HEK293 (cell line): ENCODE data around the gene SHMT2.
A peak's percentile ranks its signal among the peaks of the same experiment; 100 is the strongest.

Experiments used
- CTCF ChIA-PET: fragments of 350-600 bp; formaldehyde crosslinking; extraction: SDS; loops from one replicate; lab custom pipeline; 2021; ENCODE audit warnings: antibody characterized with exemption; lab: Yijun Ruan, JAX
- POLR2A ChIA-PET: fragments of 300-600 bp; formaldehyde crosslinking; extraction: SDS; loops from one replicate; lab custom pipeline; 2020; ENCODE audit warnings: antibody characterized with exemption, inconsistent platforms; lab: Yijun Ruan, JAX
- H3K27ac ChIP-seq: fragments of 200-500 bp; sonication (Bioruptor generic); 2 replicates; pipeline ENCODE4 v1.5.1; 2014; ENCODE audit warnings: low read depth, low read length, control low read depth, inconsistent platforms; ENCODE audit errors: extremely low read depth
- H3K36me3 ChIP-seq, 2 experiments: fragments of 200-500 bp in 1 of 2; sonication (Bioruptor generic) in 1 of 2; 1 replicate in 1 of 2; 2 replicates in 1 of 2; pipeline ENCODE4 v1.5.1; 2014 to 2017; ENCODE audit warnings: inconsistent platforms in 2 of 2, low read length in 2 of 2; ENCODE audit not compliant: control insufficient read depth in 2 of 2, insufficient read depth in 1 of 2
- H3K4me1 ChIP-seq: fragments of 200-500 bp; sonication (Bioruptor generic); 2 replicates; pipeline ENCODE4 v1.5.1; 2014; ENCODE audit warnings: mild to moderate bottlenecking, low read length, inconsistent platforms; ENCODE audit not compliant: control insufficient read depth, insufficient read depth
- H3K4me3 ChIP-seq: 2 replicates; pipeline ENCODE4 v1.5.1; 2011; ENCODE audit warnings: low read depth, mild to moderate bottlenecking, control low read depth, low read length, moderate library complexity
- H3K9me3 ChIP-seq: fragments of 200-500 bp; sonication (Bioruptor generic); 2 replicates; pipeline ENCODE4 v1.5.1; 2014; ENCODE audit warnings: low read depth, low read length, inconsistent platforms; ENCODE audit not compliant: control insufficient read depth, insufficient read depth
- KLF1 ChIP-seq: fragments of 450-650 bp; formaldehyde crosslinking; IDR thresholded peaks from 2 replicates; pipeline ENCODE4 v1.5.1; 2016; ENCODE audit warnings: missing biosample characterization, missing genetic modification characterization
- KLF10 ChIP-seq: fragments of 450-650 bp; IDR thresholded peaks from 2 replicates; pipeline ENCODE4 v1.5.1; 2018; ENCODE audit warnings: missing biosample characterization, mild to moderate bottlenecking, missing genetic modification characterization
- MEIS1 ChIP-seq: sonication (generic); formaldehyde crosslinking; IDR thresholded peaks from 2 replicates; pipeline ENCODE4 v1.8.1; 2022; ENCODE audit warnings: missing genetic modification reagents, mild to moderate bottlenecking, borderline replicate concordance
- SP2 ChIP-seq: fragments of 450-650 bp; formaldehyde crosslinking; IDR thresholded peaks from 2 replicates; pipeline ENCODE4 v1.5.1; 2016; ENCODE audit warnings: missing biosample characterization, missing genetic modification characterization
- YY1 ChIP-seq: fragments of 450-650 bp; formaldehyde crosslinking; IDR thresholded peaks from 2 replicates; pipeline ENCODE4 v1.5.1; 2018; ENCODE audit warnings: missing biosample characterization, missing genetic modification characterization
- ZBTB48 ChIP-seq: fragments of 450-650 bp; formaldehyde crosslinking; IDR thresholded peaks from 2 replicates; pipeline ENCODE4 v1.5.1; 2016; ENCODE audit warnings: missing biosample characterization, missing genetic modification characterization
- ZNF138 ChIP-seq: fragments of 450-650 bp; formaldehyde crosslinking; IDR thresholded peaks from 2 replicates; pipeline ENCODE4 v1.5.1; 2016; ENCODE audit warnings: missing biosample characterization, missing genetic modification characterization, borderline replicate concordance
- ZNF391 ChIP-seq: fragments of 450-650 bp; formaldehyde crosslinking; IDR thresholded peaks from 2 replicates; pipeline ENCODE4 v1.5.1; 2016; ENCODE audit warnings: low read depth, missing biosample characterization, missing genetic modification characterization, borderline replicate concordance
- ZNF426 ChIP-seq: fragments of 450-650 bp; formaldehyde crosslinking; IDR thresholded peaks from 2 replicates; pipeline ENCODE4 v1.5.1; 2017; ENCODE audit warnings: missing biosample characterization, missing genetic modification characterization, mild to moderate bottlenecking, inconsistent platforms, moderate library complexity
- ZNF600 ChIP-seq: fragments of 450-650 bp; formaldehyde crosslinking; IDR thresholded peaks from 2 replicates; pipeline ENCODE4 v1.5.1; 2016; ENCODE audit warnings: missing biosample characterization, missing genetic modification characterization
- ZNF623 ChIP-seq: fragments of 450-650 bp; formaldehyde crosslinking; IDR thresholded peaks from 2 replicates; pipeline ENCODE4 v1.5.1; 2016; ENCODE audit warnings: missing biosample characterization, missing genetic modification characterization
- ZNF654 ChIP-seq: fragments of 450-650 bp; formaldehyde crosslinking; IDR thresholded peaks from 2 replicates; pipeline ENCODE4 v1.5.1; 2016; ENCODE audit warnings: low read depth, missing biosample characterization, missing genetic modification characterization
- TF ChIP-seq, protein P1 (sequence below): fragments of 450-650 bp; formaldehyde crosslinking; IDR thresholded peaks from 2 replicates; pipeline ENCODE4 v1.5.1; 2016; ENCODE audit warnings: missing biosample characterization, missing genetic modification characterization
- TF ChIP-seq, protein P2 (sequence below): fragments of 450-650 bp; formaldehyde crosslinking; IDR thresholded peaks from 2 replicates; pipeline ENCODE4 v1.5.1; 2016; ENCODE audit warnings: missing biosample characterization, missing genetic modification characterization
- TF ChIP-seq, protein P3 (sequence below): fragments of 450-650 bp; formaldehyde crosslinking; IDR thresholded peaks from 2 replicates; pipeline ENCODE4 v1.5.1; 2017; ENCODE audit warnings: missing biosample characterization, missing genetic modification characterization

The SHMT2 gene

DNA sequence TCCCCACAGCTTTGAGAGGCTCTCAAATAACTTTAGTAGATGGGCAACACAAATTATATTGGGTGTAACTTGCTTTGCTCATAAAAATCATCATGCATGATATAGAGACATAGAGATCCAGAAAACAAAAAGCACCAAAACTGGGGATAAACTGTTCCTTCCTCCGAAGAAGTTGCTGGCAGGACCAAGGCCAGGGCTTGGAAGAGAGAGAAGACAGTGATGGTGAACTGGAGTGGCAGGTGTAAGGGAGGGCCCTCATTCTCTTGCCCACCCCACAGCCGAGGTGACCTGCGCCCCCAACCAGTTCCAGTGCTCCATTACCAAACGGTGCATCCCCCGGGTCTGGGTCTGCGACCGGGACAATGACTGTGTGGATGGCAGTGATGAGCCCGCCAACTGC is 28.3 kb upstream of the SHMT2 start:
- H3K36me3 ChIP-seq = peaks cover 0 to 98% of the 10 kb centered on the region in 2 experiments; a peak in 1 of 3 replicates
- ChIA-PET POLR2A (no interaction called here), CTCF (no interaction called here)

DNA sequence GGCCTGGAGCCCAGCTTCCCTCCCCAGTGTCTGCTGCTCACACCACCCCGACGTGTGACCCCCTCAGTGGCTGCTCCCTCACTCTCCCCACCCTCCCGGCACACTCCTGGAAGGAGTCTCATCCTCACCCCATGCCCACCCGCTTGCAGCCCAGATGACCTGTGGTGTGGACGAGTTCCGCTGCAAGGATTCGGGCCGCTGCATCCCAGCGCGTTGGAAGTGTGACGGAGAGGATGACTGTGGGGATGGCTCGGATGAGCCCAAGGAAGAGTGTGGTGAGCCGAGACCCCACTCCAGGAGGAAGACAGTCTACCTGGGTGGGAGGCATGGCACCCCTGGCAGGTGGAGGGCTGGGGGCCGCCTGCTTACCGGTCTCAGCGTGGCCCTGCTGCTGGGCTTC is 27.9 kb upstream of the SHMT2 start:
- POLR2A ChIA-PET = no interaction called here
- no peak overlapping the region for H3K4me3 ChIP-seq
- no peaks in the 10 kb centered on the region for H3K9me3 ChIP-seq
- TF ChIP-seq SP2 (tag by site-specific recombination) (no peak), KLF10 (tag by site-specific recombination) (no peak), YY1 (tag by site-specific recombination) (no peak), ZNF391 (tag by site-specific recombination) (no peak), ZNF623 (tag by site-specific recombination) (no peak), ZNF600 (tag by site-specific recombination) (peak; percentile 51; the same call in 1 of the 2 replicates), ZNF426 (tag by site-specific recombination) (no peak)
- CTCF ChIA-PET = no interaction called here
- peaks cover 0 to 98% of the 10 kb centered on the region in 2 experiments; a peak in 1 of 3 replicates for H3K36me3 ChIP-seq
- no peak overlapping the region for H3K27ac ChIP-seq
- no peaks in the 10 kb centered on the region for H3K4me1 ChIP-seq

More for the DNA sequence above, 28.3 kb upstream of the SHMT2 start:
- Histone ChIP-seq H3K27ac (no peak overlapping the region), H3K9me3 (no peaks in the 10 kb centered on the region), H3K4me3 (no peak overlapping the region), H3K4me1 (no peaks in the 10 kb centered on the region)
- TF ChIP-seq ZNF138 (tag by site-specific recombination) = no peak
- TF ChIP-seq, protein P1, sequence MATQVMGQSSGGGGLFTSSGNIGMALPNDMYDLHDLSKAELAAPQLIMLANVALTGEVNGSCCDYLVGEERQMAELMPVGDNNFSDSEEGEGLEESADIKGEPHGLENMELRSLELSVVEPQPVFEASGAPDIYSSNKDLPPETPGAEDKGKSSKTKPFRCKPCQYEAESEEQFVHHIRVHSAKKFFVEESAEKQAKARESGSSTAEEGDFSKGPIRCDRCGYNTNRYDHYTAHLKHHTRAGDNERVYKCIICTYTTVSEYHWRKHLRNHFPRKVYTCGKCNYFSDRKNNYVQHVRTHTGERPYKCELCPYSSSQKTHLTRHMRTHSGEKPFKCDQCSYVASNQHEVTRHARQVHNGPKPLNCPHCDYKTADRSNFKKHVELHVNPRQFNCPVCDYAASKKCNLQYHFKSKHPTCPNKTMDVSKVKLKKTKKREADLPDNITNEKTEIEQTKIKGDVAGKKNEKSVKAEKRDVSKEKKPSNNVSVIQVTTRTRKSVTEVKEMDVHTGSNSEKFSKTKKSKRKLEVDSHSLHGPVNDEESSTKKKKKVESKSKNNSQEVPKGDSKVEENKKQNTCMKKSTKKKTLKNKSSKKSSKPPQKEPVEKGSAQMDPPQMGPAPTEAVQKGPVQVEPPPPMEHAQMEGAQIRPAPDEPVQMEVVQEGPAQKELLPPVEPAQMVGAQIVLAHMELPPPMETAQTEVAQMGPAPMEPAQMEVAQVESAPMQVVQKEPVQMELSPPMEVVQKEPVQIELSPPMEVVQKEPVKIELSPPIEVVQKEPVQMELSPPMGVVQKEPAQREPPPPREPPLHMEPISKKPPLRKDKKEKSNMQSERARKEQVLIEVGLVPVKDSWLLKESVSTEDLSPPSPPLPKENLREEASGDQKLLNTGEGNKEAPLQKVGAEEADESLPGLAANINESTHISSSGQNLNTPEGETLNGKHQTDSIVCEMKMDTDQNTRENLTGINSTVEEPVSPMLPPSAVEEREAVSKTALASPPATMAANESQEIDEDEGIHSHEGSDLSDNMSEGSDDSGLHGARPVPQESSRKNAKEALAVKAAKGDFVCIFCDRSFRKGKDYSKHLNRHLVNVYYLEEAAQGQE (tag by site-specific recombination) = peak; percentile 77

DNA sequence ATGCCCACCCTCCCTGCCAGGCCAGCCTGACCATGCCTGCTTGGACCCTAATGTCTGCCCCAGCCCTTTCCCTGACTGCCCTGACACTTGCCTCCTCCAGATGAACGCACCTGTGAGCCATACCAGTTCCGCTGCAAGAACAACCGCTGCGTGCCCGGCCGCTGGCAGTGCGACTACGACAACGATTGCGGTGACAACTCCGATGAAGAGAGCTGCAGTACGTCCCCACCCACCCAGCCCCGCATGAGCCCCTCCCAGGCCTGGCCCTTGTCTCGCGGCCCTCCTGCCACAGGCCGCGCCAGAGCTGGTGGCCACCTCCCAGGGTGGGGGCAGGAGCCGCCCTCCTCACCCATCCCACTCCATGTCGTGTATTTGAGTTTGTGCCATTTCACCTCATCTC is 27.2 kb upstream of the SHMT2 start:
- Histone ChIP-seq H3K36me3 (peaks cover 0 to 92% of the 10 kb centered on the region in 2 experiments; a peak in 1 of 3 replicates), H3K4me1 (no peaks in the 10 kb centered on the region), H3K27ac (no peak overlapping the region), H3K4me3 (no peak overlapping the region), H3K9me3 (no peaks in the 10 kb centered on the region)
- POLR2A ChIA-PET = no interaction called here
- TF ChIP-seq ZBTB48 (tag by site-specific recombination) (no peak), MEIS1 (CRISPR knock-in tag) (no peak), KLF1 (peak; percentile 76), ZNF654 (tag by site-specific recombination) (no peak)
- TF ChIP-seq, protein P2, sequence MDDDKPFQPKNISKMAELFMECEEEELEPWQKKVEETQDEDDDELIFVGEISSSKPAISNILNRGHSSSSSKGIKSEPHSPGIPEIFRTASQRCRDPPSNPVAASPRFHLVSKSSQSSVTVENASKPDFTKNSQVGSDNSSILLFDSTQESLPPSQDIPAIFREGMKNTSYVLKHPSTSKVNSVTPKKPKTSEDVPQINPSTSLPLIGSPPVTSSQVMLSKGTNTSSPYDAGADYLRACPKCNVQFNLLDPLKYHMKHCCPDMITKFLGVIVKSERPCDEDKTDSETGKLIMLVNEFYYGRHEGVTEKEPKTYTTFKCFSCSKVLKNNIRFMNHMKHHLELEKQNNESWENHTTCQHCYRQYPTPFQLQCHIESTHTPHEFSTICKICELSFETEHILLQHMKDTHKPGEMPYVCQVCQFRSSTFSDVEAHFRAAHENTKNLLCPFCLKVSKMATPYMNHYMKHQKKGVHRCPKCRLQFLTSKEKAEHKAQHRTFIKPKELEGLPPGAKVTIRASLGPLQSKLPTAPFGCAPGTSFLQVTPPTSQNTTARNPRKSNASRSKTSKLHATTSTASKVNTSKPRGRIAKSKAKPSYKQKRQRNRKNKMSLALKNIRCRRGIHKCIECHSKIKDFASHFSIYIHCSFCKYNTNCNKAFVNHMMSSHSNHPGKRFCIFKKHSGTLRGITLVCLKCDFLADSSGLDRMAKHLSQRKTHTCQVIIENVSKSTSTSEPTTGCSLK (tag by site-specific recombination) = no peak
- TF ChIP-seq, protein P3, sequence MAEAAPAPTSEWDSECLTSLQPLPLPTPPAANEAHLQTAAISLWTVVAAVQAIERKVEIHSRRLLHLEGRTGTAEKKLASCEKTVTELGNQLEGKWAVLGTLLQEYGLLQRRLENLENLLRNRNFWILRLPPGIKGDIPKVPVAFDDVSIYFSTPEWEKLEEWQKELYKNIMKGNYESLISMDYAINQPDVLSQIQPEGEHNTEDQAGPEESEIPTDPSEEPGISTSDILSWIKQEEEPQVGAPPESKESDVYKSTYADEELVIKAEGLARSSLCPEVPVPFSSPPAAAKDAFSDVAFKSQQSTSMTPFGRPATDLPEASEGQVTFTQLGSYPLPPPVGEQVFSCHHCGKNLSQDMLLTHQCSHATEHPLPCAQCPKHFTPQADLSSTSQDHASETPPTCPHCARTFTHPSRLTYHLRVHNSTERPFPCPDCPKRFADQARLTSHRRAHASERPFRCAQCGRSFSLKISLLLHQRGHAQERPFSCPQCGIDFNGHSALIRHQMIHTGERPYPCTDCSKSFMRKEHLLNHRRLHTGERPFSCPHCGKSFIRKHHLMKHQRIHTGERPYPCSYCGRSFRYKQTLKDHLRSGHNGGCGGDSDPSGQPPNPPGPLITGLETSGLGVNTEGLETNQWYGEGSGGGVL (tag by site-specific recombination) = no peak
- CTCF ChIA-PET = no interaction called here
